Trophoblast cell (in vitro differentiated cells and primary cell): ENCODE results near the gene LYSMD3.

Source experiments
- DNase-seq, 2 donors: peaks; one replicate each; pipeline ENCODE4 v3.0.0-alpha.2; 2016
- H2AFZ ChIP-seq: 2 replicates; pipeline ENCODE4 v1.6.1; 2013; ENCODE audit warnings: low read length, moderate library complexity, mild to moderate bottlenecking; ENCODE audit not compliant: insufficient read depth, poor library complexity
- H2AK5ac ChIP-seq: 2 replicates; pipeline ENCODE4 v1.6.1; 2013; ENCODE audit warnings: mild to moderate bottlenecking, low read length
- H2BK120ac ChIP-seq: 2 replicates; pipeline ENCODE4 v1.6.1; 2013; ENCODE audit warnings: low read length, mild to moderate bottlenecking, moderate library complexity; ENCODE audit not compliant: insufficient read depth, poor library complexity
- H2BK12ac ChIP-seq: 2 replicates; pipeline ENCODE4 v1.6.1; 2013; ENCODE audit warnings: mild to moderate bottlenecking, low read length, moderate library complexity
- H2BK5ac ChIP-seq: 2 replicates; pipeline ENCODE4 v1.6.1; 2013; ENCODE audit warnings: low read length, low read depth, moderate library complexity, mild to moderate bottlenecking; ENCODE audit not compliant: poor library complexity
- H3K14ac ChIP-seq: 2 replicates; pipeline ENCODE4 v1.6.1; 2013; ENCODE audit warnings: mild to moderate bottlenecking, low read length
- H3K18ac ChIP-seq: 2 replicates; pipeline ENCODE4 v1.6.1; 2013; ENCODE audit warnings: mild to moderate bottlenecking, low read length
- H3K23ac ChIP-seq: 2 replicates; pipeline ENCODE4 v1.6.1; 2013; ENCODE audit warnings: low read length
- H3K27ac ChIP-seq: 2 replicates; pipeline ENCODE4 v1.5.1; 2013; ENCODE audit warnings: low read depth, mild to moderate bottlenecking, inconsistent platforms, low read length, moderate library complexity
- H3K27me3 ChIP-seq: 2 replicates; pipeline ENCODE4 v1.6.1; 2013; ENCODE audit warnings: inconsistent platforms, mild to moderate bottlenecking, low read length, moderate library complexity; ENCODE audit not compliant: insufficient read depth
- H3K36me3 ChIP-seq, 2 experiments: 1 replicate in 1 of 2; 2 replicates in 1 of 2; pipeline ENCODE4 v1.6.1; 2013; ENCODE audit warnings: low read length in 2 of 2, mild to moderate bottlenecking in 2 of 2, moderate library complexity in 1 of 2; ENCODE audit not compliant: insufficient read depth in 2 of 2, control insufficient read depth in 1 of 2
- H3K4ac ChIP-seq: 2 replicates; pipeline ENCODE4 v1.6.1; 2013; ENCODE audit warnings: low read depth, mild to moderate bottlenecking, low read length, moderate library complexity
- H3K4me1 ChIP-seq, 2 experiments: 1 replicate in 1 of 2; 2 replicates in 1 of 2; pipeline ENCODE4 v1.6.1; 2013; ENCODE audit warnings: low read length in 2 of 2, mild to moderate bottlenecking in 2 of 2, moderate library complexity in 1 of 2; ENCODE audit not compliant: insufficient read depth in 2 of 2, control insufficient read depth in 1 of 2
- H3K4me2 ChIP-seq: 2 replicates; pipeline ENCODE4 v1.6.1; 2013; ENCODE audit warnings: inconsistent platforms, mild to moderate bottlenecking, low read length, moderate library complexity
- H3K4me3 ChIP-seq: 2 replicates; pipeline ENCODE4 v1.5.1; 2013; ENCODE audit warnings: mild to moderate bottlenecking, low read depth, low read length, inconsistent platforms
- H3K79me1 ChIP-seq: one replicate; pipeline ENCODE4 v1.6.1; 2013; ENCODE audit warnings: low read length
- H3K79me2 ChIP-seq: 2 replicates; pipeline ENCODE4 v1.6.1; 2013; ENCODE audit warnings: low read length, mild to moderate bottlenecking; ENCODE audit not compliant: control insufficient read depth, insufficient read depth, poor library complexity
- H3K9ac ChIP-seq: 2 replicates; pipeline ENCODE4 v1.6.1; 2013; ENCODE audit warnings: mild to moderate bottlenecking, low read length
- H3K9me3 ChIP-seq: 2 replicates; pipeline ENCODE4 v1.6.1; 2013; ENCODE audit warnings: low read depth, mild to moderate bottlenecking, control low read depth, inconsistent platforms, low read length; ENCODE audit not compliant: insufficient read depth
- H4K12ac ChIP-seq: 2 replicates; pipeline ENCODE4 v1.6.1; 2013; ENCODE audit warnings: low read depth, mild to moderate bottlenecking, low read length, moderate library complexity
- H4K8ac ChIP-seq: 2 replicates; pipeline ENCODE4 v1.6.1; 2013; ENCODE audit warnings: low read depth, mild to moderate bottlenecking, low read length, moderate library complexity
- H4K91ac ChIP-seq: one replicate; pipeline ENCODE4 v1.6.1; 2013; ENCODE audit warnings: low read depth, mild to moderate bottlenecking, low read length, moderate library complexity
- WGBS: extraction: QIAGEN DNeasy Blood & Tissue Kit; methylation state at CpG from one replicate; pipeline ENCODE4 v1.1.7; 2013; ENCODE audit warnings: missing lambda C conversion rate; ENCODE audit not compliant: insufficient read length, insufficient coverage; ENCODE audit errors: extremely low coverage; 5-methylcytosine and 5-hydroxymethylcytosine counted together

LYSMD3 gene

DNA sequence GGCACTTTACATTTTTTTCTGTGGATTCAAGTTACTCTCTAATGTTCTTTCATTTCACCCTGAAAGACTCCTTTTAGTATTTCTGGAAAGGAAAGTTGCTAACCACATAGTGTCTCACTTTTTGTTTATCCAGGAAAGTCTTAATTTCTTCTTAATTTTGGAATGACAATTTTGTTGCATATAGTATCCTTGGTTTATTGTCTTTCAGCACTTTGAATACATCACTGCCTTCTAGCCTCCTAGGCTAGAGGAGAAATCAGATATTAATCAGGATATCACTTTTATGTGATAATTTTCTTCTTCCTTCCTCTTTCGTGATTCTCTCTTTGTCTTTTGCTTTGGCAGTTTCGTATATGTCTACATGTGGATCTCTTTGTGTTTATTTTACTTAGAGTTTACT lies 40.6 kb upstream of the LYSMD3 start:
- Histone ChIP-seq H2BK120ac (no peak overlapping the region), H3K79me2 (no peaks in the 10 kb centered on the region), H3K14ac (no peak overlapping the region), H3K9ac (no peak overlapping the region), H2BK5ac (no peak overlapping the region), H4K8ac (no peak overlapping the region), H3K4me2 (no peak overlapping the region), H3K23ac (no peak overlapping the region), H3K36me3 (no peaks in the 10 kb centered on the region), H3K4ac (no peak overlapping the region), H3K4me3 (no peak overlapping the region), H2BK12ac (no peak overlapping the region), H2AK5ac (no peak overlapping the region), H3K27ac (no peak overlapping the region), H3K79me1 (no peaks in the 10 kb centered on the region), H4K12ac (no peak overlapping the region), H3K27me3 (no peaks in the 10 kb centered on the region), H4K91ac (no peak overlapping the region), H3K4me1 (no peaks in the 10 kb centered on the region), H2AFZ (no peak overlapping the region), H3K18ac (no peak overlapping the region), H3K9me3 (no peaks in the 10 kb centered on the region)
- no peak for DNase-seq
- WGBS = no CpG with 5 or more reads among the region's 2 CpGs

GRCh38 chr5:90569084-90569483 lies 39.7 kb upstream of the LYSMD3 start:
- Histone ChIP-seq H3K18ac (no peak overlapping the region), H3K79me2 (no peaks in the 10 kb centered on the region), H3K9me3 (no peaks in the 10 kb centered on the region), H3K27me3 (no peaks in the 10 kb centered on the region), H3K4me1 (no peaks in the 10 kb centered on the region), H2BK5ac (no peak overlapping the region), H4K12ac (no peak overlapping the region), H2BK12ac (no peak overlapping the region), H3K4me3 (no peak overlapping the region), H3K9ac (no peak overlapping the region), H3K79me1 (no peaks in the 10 kb centered on the region), H3K4me2 (no peak overlapping the region), H2AK5ac (no peak overlapping the region), H3K4ac (no peak overlapping the region), H3K23ac (no peak overlapping the region), H4K8ac (no peak overlapping the region), H3K14ac (no peak overlapping the region), H2BK120ac (no peak overlapping the region), H2AFZ (no peak overlapping the region), H4K91ac (no peak overlapping the region), H3K36me3 (no peaks in the 10 kb centered on the region), H3K27ac (no peak overlapping the region)
- DNase-seq = no peak
- whole genome bisulfite sequencing = no CpG with 5 or more reads among the region's 1 CpG

GRCh38 chr5:90565491-90565890 lies 36.1 kb upstream of the LYSMD3 start:
- Histone ChIP-seq H4K8ac (no peak overlapping the region), H3K36me3 (no peaks in the 10 kb centered on the region), H3K4ac (no peak overlapping the region), H3K79me1 (no peaks in the 10 kb centered on the region), H2BK5ac (no peak overlapping the region), H4K12ac (no peak overlapping the region), H3K4me2 (no peak overlapping the region), H3K9ac (no peak overlapping the region), H3K23ac (no peak overlapping the region), H2AFZ (no peak overlapping the region), H3K14ac (no peak overlapping the region), H4K91ac (no peak overlapping the region), H3K18ac (no peak overlapping the region), H3K4me3 (no peak overlapping the region), H3K9me3 (no peaks in the 10 kb centered on the region), H3K27ac (no peak overlapping the region), H3K4me1 (no peaks in the 10 kb centered on the region), H3K79me2 (no peaks in the 10 kb centered on the region), H2BK120ac (no peak overlapping the region), H3K27me3 (no peaks in the 10 kb centered on the region), H2BK12ac (no peak overlapping the region), H2AK5ac (no peak overlapping the region)
- no peak for DNase-seq
- no CpG with 5 or more reads among the region's 3 CpGs for WGBS

DNA sequence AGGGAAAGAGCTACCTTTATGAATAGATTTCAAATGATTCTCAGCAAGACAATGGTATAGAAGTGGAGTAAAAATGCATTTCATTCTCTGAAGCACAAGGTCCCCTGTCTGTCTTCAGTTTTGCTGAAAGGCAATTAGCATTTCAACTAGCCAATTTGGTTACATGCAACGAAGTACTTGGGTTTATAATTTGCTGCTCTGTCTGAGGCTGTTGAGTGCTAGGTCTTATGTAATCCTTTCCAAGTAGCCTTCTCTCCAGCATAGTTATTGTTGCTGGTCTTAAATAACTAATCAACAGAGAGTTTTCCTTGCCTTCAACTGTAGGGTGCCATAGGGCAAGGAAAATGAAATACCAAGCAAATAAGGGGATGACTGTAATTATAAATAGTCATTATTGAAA lies 33.7 kb upstream of the LYSMD3 start:
- no peak for DNase-seq
- H4K8ac ChIP-seq = no peak overlapping the region
- no peak overlapping the region for H3K14ac ChIP-seq
- no peaks in the 10 kb centered on the region for H3K9me3 ChIP-seq
- peaks cover 0 to 2% of the 10 kb centered on the region in 2 experiments for H3K4me1 ChIP-seq
- H2BK12ac ChIP-seq = no peak overlapping the region
- H3K27ac ChIP-seq = no peak overlapping the region
- H2BK120ac ChIP-seq = no peak overlapping the region
- H3K18ac ChIP-seq = no peak overlapping the region
- no peaks in the 10 kb centered on the region for H3K79me1 ChIP-seq
- H4K12ac ChIP-seq = no peak overlapping the region
- no peaks in the 10 kb centered on the region for H3K79me2 ChIP-seq
- H3K23ac ChIP-seq = no peak overlapping the region
- no CpG with 5 or more reads among the region's 1 CpG for WGBS
- H3K27me3 ChIP-seq = no peaks in the 10 kb centered on the region
- no peak overlapping the region for H3K4me2 ChIP-seq
- no peak overlapping the region for H3K9ac ChIP-seq
- no peak overlapping the region for H4K91ac ChIP-seq
- H2AK5ac ChIP-seq = no peak overlapping the region
- H3K4ac ChIP-seq = no peak overlapping the region
- no peak overlapping the region for H2AFZ ChIP-seq
- no peaks in the 10 kb centered on the region for H3K36me3 ChIP-seq
- no peak overlapping the region for H3K4me3 ChIP-seq
- no peak overlapping the region for H2BK5ac ChIP-seq
